Amygdala (tissue), 56 donors: ENCODE data around the gene ACTR3C.
A peak's percentile ranks its signal among the peaks of the same experiment; 100 is the strongest.
"Not testable (repeated sequence)": the region's sequence is repeated elsewhere in the genome, so short reads cannot be mapped to it uniquely, and the experiment has no call there.

ENCODE experiments used
- DNase-seq, 56 donors: peaks; one replicate each; lab custom pipeline; 2025; lab: John Stamatoyannopoulos, UW

The ACTR3C gene

DNA sequence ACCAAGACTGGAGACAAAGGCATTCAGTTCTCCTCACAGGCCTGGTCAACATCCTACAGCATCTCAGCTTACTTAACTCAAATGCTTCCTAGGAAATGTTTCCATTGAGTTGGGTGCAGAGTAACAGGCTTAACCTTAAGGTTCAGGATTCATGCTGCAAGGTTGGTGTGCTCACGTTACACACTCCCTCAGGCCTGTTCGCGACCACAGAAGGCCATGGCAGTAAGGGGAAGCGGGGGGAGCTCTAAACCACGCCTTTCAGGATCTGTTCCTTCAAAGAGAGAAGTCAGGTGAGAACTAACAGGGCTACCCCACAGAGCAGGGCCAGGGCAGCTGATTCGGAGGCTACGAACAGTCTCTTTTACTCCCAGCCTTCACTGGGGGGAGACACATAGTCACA lies 35.5 kb downstream of the ACTR3C start:
- DNase-seq: not testable (repeated sequence)

DNA sequence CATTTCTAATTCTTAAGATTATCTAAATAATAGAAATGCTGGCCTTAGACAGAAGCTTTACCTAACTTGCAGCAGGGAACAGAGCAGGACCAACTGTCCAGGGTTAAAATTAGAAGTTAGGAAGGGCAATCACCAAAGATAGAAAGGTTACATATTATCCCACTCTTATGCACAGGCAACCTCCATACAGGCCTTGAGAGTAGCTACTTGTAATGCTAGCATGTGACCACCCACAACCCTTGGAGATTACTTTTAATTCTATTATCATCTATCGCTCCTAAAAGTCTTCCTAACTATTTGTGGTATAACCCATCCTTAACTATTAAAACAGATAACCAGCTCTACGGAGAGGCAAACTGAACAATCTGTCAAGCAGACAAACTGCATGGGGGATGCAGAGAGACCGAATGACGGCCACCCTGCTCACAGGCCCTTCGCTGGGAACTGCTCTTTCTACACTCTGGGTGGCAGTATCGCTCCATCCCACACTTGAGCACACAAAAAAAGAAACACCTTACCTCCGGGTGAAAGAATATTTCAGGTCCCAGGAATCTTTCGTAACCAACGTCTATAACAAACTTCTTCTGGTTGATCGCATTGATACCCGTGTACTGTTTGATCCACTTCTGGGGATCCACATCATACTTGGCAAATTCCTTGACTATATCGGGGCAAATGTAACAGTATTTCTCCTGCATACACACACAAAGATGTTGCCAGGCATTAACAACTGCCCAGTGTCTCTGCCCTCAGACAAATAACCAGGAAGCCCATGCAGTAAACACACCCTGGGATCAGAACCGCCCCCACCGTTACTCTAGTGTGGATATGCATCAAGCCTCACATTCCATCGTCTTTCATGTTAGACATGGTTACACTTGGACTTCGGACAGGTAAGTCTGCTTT lies 37.2 kb downstream of the ACTR3C start:
- DNase-seq: peak in 8 of 56 donors; percentile 3 to 38 (median 10)

DNA sequence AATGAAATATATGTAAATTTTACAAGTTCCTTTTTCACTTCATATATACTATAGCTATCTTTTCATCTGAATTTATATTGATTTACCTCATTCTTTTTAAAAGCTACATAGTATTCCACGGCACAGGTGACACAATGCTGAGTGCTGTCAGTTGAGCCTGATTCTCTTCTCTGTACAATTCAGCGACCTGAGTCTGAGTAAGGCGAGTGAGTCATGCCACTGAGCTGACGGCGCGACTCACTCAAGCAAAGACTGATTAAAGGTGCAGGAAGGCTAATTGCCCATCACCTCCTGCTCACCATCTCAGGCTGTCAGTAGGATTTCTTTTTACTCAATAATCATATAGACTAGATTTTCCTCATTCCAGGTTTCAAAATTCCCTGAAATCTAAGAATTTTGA lies 39.7 kb downstream of the ACTR3C start:
- DNase-seq: not testable (repeated sequence)

DNA sequence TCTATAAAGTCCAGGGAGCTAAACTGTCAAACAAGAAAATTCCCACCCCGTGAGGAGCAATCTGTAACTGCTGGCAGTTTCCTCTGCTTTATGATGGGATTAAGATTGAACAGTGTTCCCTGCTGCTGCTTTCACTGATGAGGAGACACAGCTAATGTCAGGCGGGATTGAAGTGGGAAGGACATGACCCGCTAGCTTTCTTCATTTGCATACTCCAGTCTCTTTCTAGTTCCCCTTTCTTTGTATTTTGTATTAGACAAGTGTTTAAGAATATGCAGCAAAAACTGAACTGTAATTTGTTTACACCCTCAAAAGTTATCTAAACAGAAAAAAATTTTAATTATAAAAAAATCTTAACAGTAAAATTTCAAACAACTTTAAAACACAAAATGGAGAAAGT lies 40.2 kb downstream of the ACTR3C start:
- DNase-seq: not testable (repeated sequence)

DNA sequence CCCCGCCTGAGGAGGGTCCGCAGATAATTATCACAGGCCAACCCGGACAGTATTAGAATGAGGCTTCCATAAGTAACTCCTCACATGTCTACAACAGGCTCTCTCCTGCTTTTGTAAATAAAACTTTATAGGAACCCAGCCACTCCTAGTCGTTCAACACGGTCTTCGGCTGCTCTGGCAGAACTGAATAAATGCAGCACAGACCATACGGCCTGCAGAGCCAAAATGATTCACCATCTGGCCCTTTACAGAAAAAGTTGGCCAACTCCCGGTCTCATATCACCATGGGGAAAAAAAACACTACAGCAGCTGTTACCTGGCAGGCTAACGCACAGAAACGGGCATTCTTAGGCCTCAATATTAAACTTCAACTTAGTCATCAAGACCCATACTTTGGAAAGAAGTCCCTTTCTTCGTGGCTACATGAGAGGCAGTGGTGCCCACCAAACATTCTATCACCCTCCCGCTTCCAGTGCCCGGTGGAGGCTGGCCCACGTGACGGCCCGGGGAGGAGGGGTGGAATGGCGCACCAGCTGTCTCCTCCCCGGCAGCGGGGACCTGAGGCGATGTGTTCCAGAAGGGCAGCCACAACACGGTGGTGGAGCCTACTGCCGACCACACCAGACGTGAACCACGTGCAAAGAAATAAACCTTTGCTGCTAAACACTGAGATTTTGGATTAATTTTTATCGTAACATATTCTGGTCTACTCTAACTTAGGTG lies 41.5 kb downstream of the ACTR3C start:
- DNase-seq: not testable (repeated sequence)

DNA sequence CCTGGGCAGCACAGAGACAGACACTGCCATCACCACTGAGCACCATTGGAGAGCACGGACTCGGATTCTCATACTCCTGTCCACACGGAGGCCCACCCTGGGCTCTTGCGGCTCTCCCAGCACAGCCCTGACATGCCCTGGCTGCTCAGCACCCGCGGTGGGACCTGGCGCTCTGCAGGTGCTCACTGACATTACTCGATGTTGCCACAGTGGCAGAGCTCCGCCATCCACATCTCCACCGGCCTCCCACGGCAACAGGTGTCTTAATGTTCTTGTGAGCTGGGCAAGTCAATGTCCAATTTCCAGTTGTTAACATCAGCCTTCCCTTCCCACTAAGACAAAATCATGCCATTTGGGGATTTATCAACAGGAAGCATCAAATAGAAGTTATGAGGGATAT lies 45.0 kb downstream of the ACTR3C start:
- DNase-seq: not testable (repeated sequence)

DNA sequence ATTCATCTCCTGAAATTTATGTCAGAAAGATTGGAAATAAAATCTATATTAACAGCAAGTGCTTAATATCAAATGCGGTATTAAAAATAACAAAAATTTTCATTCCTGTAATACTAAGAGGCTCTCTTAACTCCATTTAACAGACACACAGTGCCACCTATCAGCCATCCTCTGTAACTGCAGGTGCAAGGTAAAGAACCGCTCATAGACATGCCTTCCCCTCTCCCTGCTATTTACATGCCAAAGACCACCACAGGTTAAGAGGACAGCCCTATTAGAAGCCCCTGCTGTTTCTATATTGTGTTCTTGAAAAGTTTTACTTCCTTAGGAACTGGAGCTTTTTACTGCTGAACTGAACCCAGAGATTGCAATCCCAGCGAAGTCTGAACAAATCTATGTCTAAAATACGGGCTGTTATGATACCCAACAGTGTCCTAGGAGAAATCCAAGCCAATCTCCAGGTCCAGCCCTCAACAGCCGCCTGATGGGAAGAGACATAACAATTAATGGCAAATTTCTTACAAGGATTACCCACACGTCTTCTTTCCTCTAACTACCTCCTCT lies 47.1 kb downstream of the ACTR3C start:
- DNase-seq: peak in 7 of 56 donors; percentile 5 to 47 (median 14)

DNA sequence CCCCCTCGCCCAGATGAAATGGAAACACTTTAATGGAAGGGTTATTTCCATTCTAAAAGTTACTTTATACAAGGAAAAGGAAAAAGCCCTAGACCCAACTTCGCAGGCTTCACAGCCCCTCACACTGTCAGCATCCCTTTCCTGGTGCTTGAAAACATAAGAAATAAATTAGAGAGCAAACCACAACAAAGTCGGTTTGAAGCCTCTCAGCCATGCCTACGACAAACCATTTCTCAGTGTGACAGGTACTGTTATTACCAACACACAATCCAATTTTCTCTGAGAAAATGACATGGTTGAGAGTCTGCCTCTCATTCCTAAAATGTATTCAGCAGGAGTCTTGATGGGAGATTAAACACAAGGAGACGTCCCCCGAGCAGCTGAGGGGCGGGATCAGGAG lies 51.4 kb downstream of the ACTR3C start:
- DNase-seq: not testable (repeated sequence)

DNA sequence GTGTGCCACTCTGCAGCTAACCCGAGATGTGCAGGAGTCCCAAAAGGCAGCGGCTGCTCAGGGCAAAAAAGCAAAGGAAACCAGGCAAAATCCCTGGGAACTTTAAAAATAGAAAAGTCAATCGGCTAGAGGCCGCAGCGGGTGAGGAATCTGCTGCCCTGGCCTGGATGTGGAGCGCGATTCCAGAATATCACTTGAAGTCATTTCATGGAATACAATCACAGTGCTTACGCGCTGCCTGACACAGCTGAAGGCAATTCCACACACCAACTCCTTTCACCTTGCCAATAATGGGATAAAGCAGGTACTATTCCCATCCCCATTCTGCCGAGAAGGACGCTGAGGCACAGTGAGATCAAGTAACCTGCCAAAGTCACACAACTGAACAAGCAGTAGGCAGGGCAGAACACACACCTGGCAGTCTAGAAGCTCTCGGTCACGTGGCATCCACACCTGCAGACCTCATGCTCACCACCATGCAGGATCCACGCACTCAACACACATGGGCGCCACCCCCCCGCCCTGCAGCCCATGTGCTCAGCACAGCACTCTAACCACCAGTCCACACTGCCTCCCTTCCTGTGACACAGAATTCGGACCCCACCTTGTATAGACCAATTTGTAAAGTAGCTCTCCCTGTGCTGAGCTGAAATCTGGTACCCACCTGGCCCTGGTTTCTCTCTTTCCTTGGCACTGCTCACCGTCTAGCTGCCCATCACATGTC lies 53.1 kb downstream of the ACTR3C start:
- not testable (repeated sequence) for DNase-seq

DNA sequence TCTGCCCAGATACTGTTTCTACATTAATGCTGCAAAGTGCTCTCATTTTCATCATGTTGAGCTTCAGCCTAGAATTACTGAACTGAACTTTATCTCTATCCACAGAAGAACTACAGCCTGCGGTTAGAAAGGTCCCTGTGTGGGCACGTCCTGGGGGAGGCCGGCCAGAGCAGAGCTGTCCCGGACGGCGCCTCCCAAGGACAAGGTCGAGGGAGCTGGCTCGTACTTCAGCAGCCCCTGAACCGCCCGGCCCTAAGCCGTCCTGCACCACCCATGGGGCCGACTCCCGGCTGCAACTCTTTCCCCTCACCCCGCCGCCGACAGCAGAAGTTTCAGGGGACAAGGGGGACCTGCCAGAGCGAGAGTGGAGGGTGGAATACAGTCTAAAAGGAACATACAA lies 54.5 kb downstream of the ACTR3C start:
- DNase-seq: not testable (repeated sequence)

DNA sequence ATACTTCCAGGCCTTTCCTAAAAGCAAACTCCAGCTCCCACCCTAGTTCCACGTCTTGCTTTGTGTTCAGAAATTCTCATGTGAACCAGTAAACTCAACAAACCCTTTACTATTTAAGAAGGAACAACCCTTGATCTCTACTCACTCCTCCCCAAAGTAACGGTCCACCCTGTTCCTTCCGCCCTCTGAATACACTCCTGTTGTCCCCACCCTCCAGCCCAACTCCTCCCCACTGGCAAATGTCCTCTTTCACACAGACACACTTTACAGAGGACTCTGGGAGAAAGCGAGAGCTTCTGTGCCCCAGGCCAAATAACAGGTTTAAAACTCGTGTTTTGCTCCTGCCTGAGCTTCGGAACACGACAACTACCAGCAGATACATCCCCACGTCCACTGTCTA lies 55.1 kb downstream of the ACTR3C start:
- DNase-seq: not testable (repeated sequence)

DNA sequence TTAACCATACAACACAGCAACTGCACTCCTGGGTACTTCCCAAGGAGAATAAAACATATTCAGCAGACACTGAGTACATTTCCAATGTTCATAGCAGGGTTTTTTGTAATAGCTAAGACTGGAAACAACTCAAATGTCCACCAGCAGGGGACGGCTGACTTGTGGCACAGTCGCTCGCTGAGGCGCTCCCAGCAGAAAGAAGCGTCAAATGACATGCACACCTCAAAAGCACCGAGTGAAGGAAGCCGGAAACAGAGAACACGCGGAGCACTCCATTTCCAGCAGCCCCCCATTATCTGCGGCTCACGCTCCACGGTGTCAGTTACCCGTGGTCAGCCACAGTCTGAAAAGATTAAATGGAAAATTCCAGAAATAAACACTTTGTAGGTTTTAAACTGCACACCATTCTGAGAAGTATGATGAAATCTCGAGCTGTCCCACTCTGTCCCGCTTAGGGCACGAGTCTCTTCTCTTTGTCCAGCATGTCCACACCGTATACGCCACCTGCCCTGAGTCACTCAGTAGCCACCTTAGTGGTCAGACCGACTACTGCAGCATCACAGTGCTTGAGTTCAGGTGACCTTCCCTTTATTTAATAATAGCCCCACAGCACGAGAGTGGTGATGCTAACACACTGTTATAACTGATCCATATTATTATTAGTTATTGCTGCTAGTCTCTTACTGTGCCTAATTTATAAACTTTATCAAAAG lies 56.2 kb downstream of the ACTR3C start:
- DNase-seq: not testable (repeated sequence)

DNA sequence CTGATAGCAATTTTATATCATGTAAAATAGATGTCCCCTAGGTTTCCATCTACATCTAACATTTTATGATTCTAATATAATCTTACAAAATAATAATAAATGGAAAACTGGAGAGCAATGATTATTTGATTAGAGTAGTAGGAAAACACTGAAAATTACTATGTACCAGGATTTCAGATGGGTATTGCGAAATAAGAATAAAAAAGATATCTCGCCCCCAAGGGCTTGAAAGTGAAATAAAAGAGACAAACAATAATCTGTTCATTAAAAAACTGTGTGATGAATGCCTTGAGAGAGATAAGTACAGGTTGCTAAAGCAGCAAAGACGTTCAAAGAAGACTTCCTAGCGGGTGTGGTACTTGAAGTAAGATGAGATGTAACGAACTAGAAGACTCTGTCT lies 60.7 kb downstream of the ACTR3C start:
- not testable (repeated sequence) for DNase-seq

DNA sequence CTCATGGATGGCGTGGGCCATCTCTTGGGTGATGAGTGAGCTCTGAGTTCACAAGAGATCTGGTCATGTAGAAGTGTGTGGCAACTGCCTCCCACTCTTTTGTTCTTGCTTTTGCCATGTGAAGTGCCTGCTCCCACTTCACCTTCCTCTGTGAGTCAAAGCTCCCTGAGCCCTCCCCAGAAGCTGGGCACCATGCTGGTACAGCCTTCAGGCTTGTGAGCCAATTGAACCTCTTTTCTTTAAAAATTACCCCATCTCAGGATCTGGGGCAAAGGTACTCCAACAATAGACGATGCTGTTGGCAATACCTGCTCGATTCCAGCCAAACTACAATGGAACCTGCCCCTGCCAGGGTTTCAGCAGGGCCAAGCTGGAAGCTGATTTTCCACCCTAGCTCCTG lies 75.6 kb downstream of the ACTR3C start:
- not testable (repeated sequence) for DNase-seq

DNA sequence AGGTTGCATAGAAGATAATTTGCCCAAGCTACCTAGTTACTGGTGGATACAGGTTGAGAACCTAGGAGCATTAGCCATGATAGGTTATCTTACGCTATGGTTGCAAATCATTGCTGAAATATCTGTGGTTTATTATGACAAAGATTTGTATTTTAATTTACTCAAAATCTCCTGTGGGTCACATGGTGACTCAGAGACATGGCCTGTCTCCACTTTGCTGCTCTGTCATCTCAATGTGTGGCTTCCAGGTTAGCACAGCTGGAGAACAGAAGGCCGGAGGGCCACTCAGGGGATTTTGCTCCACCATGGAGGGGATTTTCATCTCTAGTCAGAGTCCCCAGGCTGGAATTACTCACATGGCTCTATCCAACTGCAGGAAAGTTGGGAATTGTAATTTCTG lies 78.1 kb downstream of the ACTR3C start:
- DNase-seq: not testable (repeated sequence)

DNA sequence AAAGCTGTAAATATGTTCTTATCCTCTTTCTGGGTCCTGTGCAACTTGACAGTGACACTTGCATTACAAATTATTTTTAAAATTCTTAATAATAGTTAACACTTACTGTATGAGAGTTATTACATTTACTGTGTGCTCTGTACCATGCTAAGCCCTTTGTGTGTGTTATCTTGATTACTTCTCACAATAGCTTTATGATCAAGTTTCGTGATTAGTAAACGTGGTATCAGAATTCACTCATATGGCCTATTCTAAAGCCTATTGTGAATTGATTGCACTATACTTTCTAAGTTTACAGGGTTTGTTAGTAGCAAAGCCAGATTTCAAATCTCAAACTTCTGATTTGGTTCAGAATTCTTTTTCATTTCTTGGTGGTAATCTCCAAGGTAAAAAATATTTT lies 80.4 kb downstream of the ACTR3C start:
- DNase-seq: not testable (repeated sequence)

DNA sequence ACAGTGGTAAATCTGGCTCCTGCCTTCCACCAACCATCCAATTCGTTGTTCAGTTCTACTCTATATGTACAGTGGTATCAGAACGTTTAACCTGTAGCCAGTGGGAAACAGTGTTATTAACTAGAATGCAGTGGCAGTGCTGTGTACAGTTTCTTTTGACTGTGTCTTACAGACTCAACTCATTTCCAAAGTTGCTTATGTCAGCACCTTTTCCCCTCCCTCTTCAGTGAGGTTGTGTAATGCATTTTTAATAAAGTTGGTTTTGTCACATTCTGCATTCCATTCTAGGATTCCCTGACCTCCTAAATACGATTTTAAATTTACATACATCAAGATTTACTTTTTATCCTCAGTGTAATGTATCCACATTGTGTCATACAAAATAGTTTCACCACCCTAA lies 97.9 kb downstream of the ACTR3C start:
- not testable (repeated sequence) for DNase-seq

DNA sequence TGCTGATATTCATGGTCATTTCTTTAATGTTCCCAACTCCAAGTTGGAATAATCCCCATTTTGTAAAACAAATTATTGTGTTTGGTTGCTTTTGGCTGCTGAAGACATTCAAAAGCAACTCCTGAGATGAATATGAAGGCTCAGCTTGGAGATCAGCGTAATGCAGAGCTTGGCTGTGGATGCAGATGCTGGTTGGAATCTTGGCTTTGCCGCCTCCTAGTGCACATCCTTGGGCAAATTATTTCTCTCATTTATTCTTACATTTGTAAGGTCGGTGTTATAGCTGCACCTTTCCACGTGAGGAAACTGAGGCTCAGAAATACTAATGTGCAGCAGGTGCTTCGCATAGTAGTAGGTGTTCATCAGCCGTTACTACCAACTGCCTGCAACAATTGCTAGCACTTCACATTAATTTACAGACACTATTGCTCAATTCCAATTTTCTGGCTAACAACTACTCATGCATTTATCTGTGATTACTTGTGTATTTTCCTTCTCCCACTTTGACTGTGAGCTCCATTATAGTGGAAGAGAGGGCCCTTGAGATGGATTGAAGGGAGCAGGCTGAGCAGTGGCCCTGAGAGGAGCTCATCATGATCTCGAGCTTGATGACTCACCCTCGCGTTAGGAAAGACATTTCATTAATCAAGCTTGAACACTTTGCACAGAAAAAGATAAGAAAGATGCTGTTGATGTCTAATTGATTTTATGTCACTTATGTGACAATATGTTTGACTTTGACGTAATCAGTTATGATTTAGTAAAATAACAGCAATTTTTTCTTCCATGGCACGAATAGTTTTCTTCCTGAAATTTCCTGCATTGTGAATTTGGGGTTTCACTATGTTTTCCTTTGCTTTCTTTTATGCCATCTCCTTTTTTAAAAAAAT lies 101.0 kb downstream of the ACTR3C start:
- peak in 5 of 56 donors; percentile 9 to 41 (median 30) for DNase-seq

DNA sequence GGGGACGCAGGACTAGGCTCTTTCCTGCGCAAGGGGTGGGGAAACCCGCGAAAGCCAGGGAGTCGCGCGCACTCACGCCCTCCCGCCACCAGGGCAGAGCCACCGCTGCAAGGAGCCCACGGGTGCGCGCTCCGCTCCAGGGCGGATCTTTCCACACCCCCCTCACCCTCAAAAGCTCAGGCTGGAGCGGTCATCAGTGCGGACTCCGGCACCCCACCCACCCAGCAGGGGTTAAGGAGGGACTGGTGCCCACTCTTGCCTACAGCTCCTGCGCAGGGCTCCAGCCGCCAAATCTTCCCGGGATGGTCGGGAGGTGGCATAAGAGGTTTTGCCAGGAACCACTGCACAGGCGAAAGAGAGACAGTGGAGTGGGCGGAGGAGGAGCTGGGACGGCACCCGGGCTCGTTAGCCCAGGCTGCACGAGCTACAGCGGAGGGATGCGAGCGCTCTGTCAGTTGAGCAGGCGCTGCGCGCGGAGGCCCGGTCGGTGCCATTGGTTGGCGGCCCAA lies 102.6 kb downstream of the ACTR3C start:
- DNase-seq: peak in 4 of 56 donors; percentile 4 to 12 (median 10)
